Fibroblast of lung (primary cell): ENCODE measurements around the gene ZNF598. TPM values are rescaled to one million over a fixed set of nuclear protein-coding genes. Genes with fewer than 3 reads are reported as not detected.

Experiments
- DNase-seq, 2 donors: peaks; one replicate each; pipeline versions ENCODE4 v3.0.0 to v3.0.0-alpha.2; 2010; ENCODE audit warnings: low read depth in 2 of 2
- H2AFZ ChIP-seq: 2 replicates; pipeline ENCODE4 v1.5.1; 2012; ENCODE audit warnings: low read length, control low read depth, inconsistent platforms
- H3K27ac ChIP-seq: 2 replicates; pipeline ENCODE4 v1.5.1; 2011; ENCODE audit warnings: low read length, control low read depth; ENCODE audit not compliant: insufficient read depth
- H3K27me3 ChIP-seq: 2 replicates; pipeline ENCODE4 v1.5.1; 2011; ENCODE audit warnings: mild to moderate bottlenecking, low read length; ENCODE audit not compliant: control insufficient read depth, insufficient read depth
- H3K36me3 ChIP-seq: 2 replicates; pipeline ENCODE4 v1.5.1; 2011; ENCODE audit warnings: low read length; ENCODE audit not compliant: control insufficient read depth, insufficient read depth
- H3K4me1 ChIP-seq: 2 replicates; pipeline ENCODE4 v1.5.1; 2011; ENCODE audit warnings: low read length; ENCODE audit not compliant: control insufficient read depth, insufficient read depth; ENCODE audit errors: extremely low read depth
- H3K4me2 ChIP-seq: 2 replicates; pipeline ENCODE4 v1.5.1; 2011; ENCODE audit warnings: low read length, control low read depth; ENCODE audit not compliant: insufficient read depth; ENCODE audit errors: extremely low read depth
- H3K4me3 ChIP-seq, 4 experiments: fragments of 200-600 bp in 1 of 4; sonication (generic) in 1 of 4; replicated peaks in 1 of 4; 2 replicates each; pipeline ENCODE4 v1.5.1; 2011 to 2016; ENCODE audit warnings: low read length in 4 of 4, low read depth in 3 of 4, mild to moderate bottlenecking in 3 of 4, control low read depth in 2 of 4, inconsistent platforms in 1 of 4, mixed read lengths in 1 of 4; ENCODE audit not compliant: insufficient read depth in 1 of 4; ENCODE audit errors: control extremely low read depth in 1 of 4
- H3K79me2 ChIP-seq: 2 replicates; pipeline ENCODE4 v1.5.1; 2012; ENCODE audit warnings: mild to moderate bottlenecking, low read length, inconsistent platforms; ENCODE audit not compliant: control insufficient read depth, insufficient read depth
- H3K9ac ChIP-seq: 2 replicates; pipeline ENCODE4 v1.5.1; 2011; ENCODE audit warnings: mild to moderate bottlenecking, low read length, control low read depth; ENCODE audit not compliant: insufficient read depth
- H3K9me3 ChIP-seq: 2 replicates; pipeline ENCODE4 v1.5.1; 2012; ENCODE audit warnings: low read depth, low read length; ENCODE audit not compliant: control insufficient read depth, insufficient read depth
- H4K20me1 ChIP-seq: 2 replicates; pipeline ENCODE4 v1.5.1; 2011; ENCODE audit warnings: low read length; ENCODE audit not compliant: control insufficient read depth, insufficient read depth; ENCODE audit errors: extremely low read depth
- CTCF ChIP-seq, 2 donors: IDR thresholded peaks in 1 of 2; conservative IDR thresholded peaks in 1 of 2; 1 replicate in 1 of 2; 2 replicates in 1 of 2; pipeline ENCODE4 v1.5.1; 2011 to 2012; ENCODE audit warnings: low read length in 2 of 2, control low read depth in 1 of 2, inconsistent platforms in 1 of 2, low read depth in 1 of 2, mild to moderate bottlenecking in 1 of 2
- EZH2 ChIP-seq: IDR thresholded peaks from 2 replicates; pipeline ENCODE4 v1.5.1; 2012; ENCODE audit warnings: low read length, control low read depth, mild to moderate bottlenecking; ENCODE audit errors: missing control alignments
- polyA plus RNA-seq, 2 donors: library from polyadenylated mRNA; depleted of rRNA in 1 of 2; stranded (reverse) in 1 of 2; unstranded in 1 of 2; fragments of >200 nt; gene quantifications; 2 replicates each; pipeline ENCODE4 v1.2.1, GENCODE V29; 2011 to 2012; ENCODE audit warnings: missing spikeins in 1 of 2
- total RNA-seq: library from RNA; depleted of rRNA; stranded (reverse); fragments of >200 nt; gene quantifications from 2 replicates; pipeline ENCODE4 v1.2.1, GENCODE V29; 2014

Gene ZNF598
- total and polyA plus RNA-seq, 2 donors (not counting 1 experiment from before 2014, with no cell fraction given): 11.6 to 18.8 TPM

GRCh38 chr16:2045965-2046892 lies 36.6 kb upstream of the ZNF598 start:
- Histone ChIP-seq H3K27ac (no peak overlapping the region), H3K36me3 (no peaks in the 10 kb centered on the region), H2AFZ (no peak overlapping the region), H3K9me3 (no peaks in the 10 kb centered on the region), H3K27me3 (no peaks in the 10 kb centered on the region), H4K20me1 (no peaks in the 10 kb centered on the region), H3K4me1 (peaks cover 6% of the 10 kb centered on the region), H3K9ac (no peak overlapping the region), H3K4me2 (peak overlapping the region; percentile 99), H3K79me2 (peaks cover 13% of the 10 kb centered on the region), H3K4me3 (no peak overlapping the region)
- TF ChIP-seq CTCF (conservative IDR thresholded peaks at IDR 0.05 in 1 of 2, IDR thresholded peaks at IDR 0.05 in 1 of 2; ENCODE audit: low read depth in 1 of 2, low read length in 2 of 2) (no peak), EZH2 (no peak)
- no peak for DNase-seq

GRCh38 chr16:2044541-2044940 lies 34.9 kb upstream of the ZNF598 start:
- peaks cover 13% of the 10 kb centered on the region for H3K79me2 ChIP-seq
- H3K27ac ChIP-seq: no peak overlapping the region
- H3K36me3 ChIP-seq: peaks cover 2% of the 10 kb centered on the region
- no peaks in the 10 kb centered on the region for H4K20me1 ChIP-seq
- no peaks in the 10 kb centered on the region for H3K27me3 ChIP-seq
- H3K4me3 ChIP-seq: no peak overlapping the region
- no peak overlapping the region for H3K9ac ChIP-seq
- H3K9me3 ChIP-seq: no peaks in the 10 kb centered on the region
- DNase-seq: no peak
- no peak for TF ChIP-seq EZH2
- TF ChIP-seq CTCF (conservative IDR thresholded peaks at IDR 0.05 in 1 of 2, IDR thresholded peaks at IDR 0.05 in 1 of 2; ENCODE audit: low read depth in 1 of 2, low read length in 2 of 2): no peak
- peaks cover 20% of the 10 kb centered on the region for H3K4me1 ChIP-seq
- H3K4me2 ChIP-seq: no peak overlapping the region
- no peak overlapping the region for H2AFZ ChIP-seq

- Histone ChIP-seq H2AFZ (no peak overlapping the region), H3K36me3 (peaks cover 3% of the 10 kb centered on the region), H4K20me1 (no peaks in the 10 kb centered on the region), H3K4me2 (no peak overlapping the region), H3K9ac (no peak overlapping the region), H3K79me2 (peaks cover 8% of the 10 kb centered on the region), H3K27ac (no peak overlapping the region), H3K4me3 (no peak overlapping the region), H3K4me1 (peaks cover 27% of the 10 kb centered on the region), H3K9me3 (no peaks in the 10 kb centered on the region), H3K27me3 (no peaks in the 10 kb centered on the region)
- DNase-seq: no peak
- TF ChIP-seq EZH2 (no peak), CTCF (conservative IDR thresholded peaks at IDR 0.05 in 1 of 2, IDR thresholded peaks at IDR 0.05 in 1 of 2; ENCODE audit: low read depth in 1 of 2, low read length in 2 of 2) (no peak)
Measured at GRCh38 chr16:2043667-2044451, 34.2 kb upstream of the ZNF598 start.
